GM19372 (cell line): ENCODE data around the gene ADAMTS18.
"Not testable (repeated sequence)": the region's sequence is repeated elsewhere in the genome, so short reads cannot be mapped to it uniquely, and the experiment has no call there.

Source experiments
- ATAC-seq: cut with Tn5 transposase; IDR thresholded peaks from one replicate; pipeline ENCODE4 v1.9.1; 2021; ENCODE audit warnings: mild to moderate bottlenecking, low read depth, moderate library complexity; ENCODE audit not compliant: unreplicated experiment

Gene ADAMTS18, protein sequence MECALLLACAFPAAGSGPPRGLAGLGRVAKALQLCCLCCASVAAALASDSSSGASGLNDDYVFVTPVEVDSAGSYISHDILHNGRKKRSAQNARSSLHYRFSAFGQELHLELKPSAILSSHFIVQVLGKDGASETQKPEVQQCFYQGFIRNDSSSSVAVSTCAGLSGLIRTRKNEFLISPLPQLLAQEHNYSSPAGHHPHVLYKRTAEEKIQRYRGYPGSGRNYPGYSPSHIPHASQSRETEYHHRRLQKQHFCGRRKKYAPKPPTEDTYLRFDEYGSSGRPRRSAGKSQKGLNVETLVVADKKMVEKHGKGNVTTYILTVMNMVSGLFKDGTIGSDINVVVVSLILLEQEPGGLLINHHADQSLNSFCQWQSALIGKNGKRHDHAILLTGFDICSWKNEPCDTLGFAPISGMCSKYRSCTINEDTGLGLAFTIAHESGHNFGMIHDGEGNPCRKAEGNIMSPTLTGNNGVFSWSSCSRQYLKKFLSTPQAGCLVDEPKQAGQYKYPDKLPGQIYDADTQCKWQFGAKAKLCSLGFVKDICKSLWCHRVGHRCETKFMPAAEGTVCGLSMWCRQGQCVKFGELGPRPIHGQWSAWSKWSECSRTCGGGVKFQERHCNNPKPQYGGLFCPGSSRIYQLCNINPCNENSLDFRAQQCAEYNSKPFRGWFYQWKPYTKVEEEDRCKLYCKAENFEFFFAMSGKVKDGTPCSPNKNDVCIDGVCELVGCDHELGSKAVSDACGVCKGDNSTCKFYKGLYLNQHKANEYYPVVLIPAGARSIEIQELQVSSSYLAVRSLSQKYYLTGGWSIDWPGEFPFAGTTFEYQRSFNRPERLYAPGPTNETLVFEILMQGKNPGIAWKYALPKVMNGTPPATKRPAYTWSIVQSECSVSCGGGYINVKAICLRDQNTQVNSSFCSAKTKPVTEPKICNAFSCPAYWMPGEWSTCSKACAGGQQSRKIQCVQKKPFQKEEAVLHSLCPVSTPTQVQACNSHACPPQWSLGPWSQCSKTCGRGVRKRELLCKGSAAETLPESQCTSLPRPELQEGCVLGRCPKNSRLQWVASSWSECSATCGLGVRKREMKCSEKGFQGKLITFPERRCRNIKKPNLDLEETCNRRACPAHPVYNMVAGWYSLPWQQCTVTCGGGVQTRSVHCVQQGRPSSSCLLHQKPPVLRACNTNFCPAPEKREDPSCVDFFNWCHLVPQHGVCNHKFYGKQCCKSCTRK (N-terminal part only)

DNA sequence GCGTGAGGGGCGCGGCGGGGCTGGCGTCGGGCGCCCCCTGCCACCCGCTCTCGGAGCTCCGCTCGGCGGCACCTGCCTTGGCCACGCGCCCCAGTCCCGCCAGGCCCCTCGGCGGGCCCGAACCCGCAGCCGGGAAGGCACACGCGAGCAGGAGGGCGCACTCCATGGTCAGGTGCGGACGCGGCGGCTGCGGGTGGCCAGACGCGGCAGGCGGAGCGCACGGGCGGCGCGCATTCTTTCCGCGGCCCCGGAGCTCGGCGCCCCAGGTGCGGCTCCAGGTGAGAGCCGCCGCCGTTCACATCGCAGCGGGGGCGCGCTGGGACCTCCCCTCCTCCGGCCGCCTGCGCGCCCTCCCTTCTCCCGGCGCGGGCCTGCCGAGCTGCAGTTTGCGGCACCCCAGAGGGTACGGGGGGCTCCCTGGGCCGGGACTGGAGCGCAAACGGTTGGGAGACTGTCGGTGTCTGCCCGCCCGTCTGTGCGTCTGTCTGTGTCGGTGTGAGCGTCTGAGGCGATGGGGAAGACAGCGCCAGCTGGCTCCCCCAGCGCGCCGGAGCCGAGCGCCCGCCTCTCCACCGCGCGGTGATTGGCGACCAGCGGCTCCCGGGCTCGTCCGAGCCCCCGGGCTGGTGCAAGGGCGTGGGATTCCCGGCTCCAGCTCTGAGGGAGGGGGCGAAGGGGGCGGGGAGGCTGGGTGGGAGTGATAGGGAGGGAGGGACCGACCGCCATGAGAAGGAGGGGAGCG is at the start of gene ADAMTS18:
TSS of gene ADAMTS18 (minus strand) at position 505 of the 742 bp plus-strand sequence. CDS start at position 166, 339 bp downstream.
- ATAC-seq: no peak

DNA sequence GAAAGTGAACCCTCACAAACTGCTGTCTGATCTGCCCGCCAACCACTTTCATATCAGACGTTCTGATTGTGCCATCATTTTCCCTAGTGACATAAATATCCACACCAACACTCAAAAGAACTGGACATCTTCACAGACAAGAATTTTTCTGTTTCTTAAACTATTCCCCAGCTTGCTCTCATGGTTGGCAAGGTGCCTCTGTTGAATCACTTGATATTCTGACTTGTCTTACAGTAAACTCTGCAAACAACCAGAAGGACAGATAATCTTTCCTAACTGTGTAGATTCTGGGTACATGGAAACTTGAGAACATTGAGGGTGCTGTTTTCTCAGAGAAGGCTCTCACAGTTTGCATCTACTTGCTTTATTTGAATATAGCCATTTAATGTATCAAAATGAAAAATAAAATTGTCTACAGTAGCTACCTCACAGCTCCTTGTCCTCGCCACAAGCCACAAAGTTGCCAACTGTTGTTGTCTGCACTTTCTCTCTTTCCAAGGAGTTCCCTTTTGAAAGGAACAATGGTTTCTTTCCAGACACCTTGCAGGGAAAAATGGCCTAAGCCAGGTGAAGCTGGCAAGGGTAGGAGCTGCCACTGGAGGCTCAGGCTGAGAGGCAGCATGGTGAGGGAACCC is 46.0 kb upstream of the ADAMTS18 start:
- no peak for ATAC-seq

DNA sequence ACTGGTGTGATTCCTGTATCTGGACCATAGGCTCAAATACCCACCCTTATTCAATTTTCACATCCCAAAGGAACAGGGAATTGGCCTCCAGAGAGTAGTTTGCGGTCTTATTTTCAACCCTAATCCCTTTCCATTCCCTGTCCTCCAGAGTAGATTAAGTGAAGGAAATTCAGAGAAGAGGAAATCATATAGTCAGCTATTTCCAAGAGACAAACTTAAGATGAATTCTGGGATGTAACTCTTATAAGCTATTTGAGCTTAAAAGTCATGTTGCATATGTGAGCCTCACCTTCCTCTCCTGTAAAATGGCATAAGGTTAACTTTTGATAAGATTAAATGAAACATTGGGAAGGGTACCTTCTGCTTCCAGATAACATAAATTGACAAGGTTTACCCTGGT is 37.4 kb upstream of the ADAMTS18 start:
- ATAC-seq: no peak

DNA sequence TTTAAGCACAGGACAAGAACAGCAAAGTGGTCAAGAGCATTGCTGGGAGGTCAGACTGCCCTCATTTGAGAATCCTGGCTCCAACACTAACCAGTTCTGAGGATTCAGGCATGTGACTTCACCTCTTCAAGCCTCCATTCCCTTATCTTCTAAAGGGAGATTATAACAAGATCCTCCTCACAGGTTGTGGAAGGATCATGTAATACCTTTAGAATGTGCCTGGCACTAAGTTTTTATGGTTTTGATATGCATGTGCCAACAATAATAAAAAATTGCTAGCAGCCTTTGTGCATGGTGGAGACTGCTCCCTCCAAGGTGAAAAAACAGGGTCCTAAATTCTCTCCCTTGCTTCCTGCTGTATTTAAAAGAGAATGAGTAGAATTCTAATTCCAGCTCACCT is 36.0 kb upstream of the ADAMTS18 start:
- no peak for ATAC-seq

DNA sequence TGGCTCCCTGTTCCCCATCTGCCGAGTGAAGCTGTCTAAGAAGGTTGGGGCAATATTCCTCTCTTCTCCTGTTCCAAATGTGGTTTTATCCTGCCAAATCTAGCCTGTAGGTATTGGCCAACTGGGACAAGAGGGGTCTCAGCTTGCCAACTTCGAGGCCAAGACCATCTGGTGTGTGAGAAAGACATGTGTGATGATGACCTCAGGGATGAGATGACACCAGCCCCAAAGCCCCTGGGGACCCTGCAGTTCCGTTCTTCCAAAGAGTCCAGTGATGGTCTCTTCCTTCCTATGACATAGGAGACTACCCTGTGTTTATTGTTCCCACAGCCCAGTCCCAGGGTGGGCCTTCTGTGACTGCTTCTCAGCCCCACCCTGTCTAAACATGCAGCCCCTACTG is 34.8 kb upstream of the ADAMTS18 start:
- ATAC-seq: no peak

DNA sequence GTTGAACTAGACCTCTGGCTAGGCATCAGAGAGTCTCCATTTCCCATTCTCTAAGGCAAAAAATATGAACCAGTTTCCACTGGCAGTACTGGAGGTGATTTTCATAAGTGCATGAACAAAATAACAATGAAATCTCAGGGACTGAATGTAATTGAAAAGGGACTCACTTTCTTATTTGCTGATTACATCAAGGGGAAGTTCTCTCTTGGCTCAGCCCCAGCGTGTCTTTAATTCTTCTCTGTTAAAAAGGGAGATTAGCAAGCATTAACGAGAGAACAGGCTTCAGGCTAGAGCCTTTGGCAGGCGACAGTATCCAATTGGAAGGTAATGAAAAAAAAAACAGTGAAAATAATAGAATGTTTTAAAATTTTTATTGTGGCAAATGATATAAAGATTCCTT is 34.0 kb upstream of the ADAMTS18 start:
- no peak for ATAC-seq

DNA sequence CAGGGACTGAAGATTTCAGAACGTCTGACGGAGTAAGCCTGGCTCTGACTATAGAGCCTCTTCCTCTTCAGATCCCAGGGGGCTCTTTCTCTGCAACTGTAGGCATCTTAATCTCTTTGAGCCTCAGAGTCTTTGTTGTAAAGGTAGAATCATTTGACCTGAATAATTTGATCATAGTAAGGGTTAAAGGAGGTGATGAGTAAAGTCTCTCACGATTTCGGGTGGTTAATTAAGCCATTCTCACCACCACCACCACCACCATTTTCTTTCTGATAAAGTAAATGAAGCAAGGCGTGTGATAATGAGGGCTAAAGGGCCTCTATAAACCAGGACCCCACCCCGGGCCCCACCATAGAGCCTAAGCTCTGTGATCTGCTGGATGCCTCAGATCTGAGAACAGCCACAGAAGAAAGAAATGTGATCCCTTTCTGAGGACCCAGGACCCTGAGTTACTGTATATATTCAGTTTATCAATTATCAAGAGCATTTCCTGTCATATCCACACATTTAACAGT is 33.0 kb upstream of the ADAMTS18 start:
- no peak for ATAC-seq

DNA sequence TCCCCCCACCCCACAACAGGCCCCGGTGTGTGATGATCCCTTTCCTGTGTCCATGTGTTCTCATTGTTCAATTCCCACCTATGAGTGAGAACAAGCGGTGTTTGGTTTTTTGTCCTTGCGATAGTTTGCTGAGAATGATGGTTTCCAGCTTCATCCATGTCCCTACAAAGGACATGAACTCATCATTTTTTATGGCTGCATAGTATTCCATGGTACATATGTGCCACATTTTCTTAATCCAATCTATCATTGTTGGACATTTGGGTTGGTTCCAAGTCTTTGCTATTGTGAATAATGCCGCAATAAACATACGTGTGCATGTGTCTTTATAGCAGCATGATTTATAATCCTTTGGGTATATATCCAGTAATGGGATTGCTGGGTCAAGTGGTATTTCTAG is 28.8 kb upstream of the ADAMTS18 start:
- not testable (repeated sequence) for ATAC-seq

DNA sequence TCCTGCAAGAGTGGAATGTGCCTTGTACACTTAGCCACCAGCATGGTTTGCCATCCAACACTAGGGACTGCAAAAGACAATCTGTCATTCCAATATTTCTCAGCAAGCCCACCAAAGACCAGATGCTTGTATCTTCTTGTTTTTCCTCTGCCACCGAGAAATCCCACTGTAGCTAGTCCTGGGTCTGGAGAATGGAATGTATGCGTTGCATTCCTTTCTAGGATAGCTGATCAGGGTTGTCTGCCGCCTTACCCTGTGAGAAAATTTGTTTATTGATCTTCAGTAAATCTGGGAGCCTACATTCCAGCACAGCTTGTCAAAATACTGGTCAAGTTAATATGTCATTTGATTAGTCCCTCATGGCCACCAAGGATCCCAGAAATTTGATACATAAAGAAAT is 28.1 kb upstream of the ADAMTS18 start:
- no peak for ATAC-seq

DNA sequence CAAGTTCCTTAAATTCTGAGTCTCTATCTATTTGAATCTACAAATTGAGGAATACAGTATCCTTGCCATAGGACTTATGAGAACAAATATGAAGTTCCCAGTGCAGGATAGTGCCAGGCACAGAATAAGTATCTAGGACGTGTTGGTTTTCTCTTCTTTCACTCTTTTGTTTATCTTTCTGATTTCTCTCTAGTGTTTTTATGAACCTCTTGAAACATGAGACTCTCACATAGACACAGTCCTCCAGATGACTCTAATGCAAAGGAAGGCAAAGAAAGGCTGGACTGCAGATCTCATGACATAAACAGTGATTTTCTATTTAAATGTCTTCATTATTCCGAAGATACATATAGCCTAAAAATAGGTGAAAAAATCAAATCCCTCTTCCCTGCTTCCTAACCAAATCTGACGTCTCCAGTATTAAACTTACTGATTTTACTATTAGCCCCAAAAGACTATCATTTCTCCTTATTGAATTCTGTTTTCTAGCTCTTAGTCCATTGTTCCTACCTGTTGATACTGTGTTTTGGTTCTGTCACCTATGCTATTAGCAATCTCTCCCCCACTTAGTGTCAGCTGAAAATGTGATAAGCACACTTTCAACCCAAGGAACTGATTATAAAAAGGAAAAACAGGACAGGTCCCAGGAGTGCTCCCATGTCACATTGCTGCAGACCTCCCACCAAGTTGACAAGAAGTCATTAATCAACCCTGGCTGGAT is 24.9 kb upstream of the ADAMTS18 start:
- no peak for ATAC-seq

DNA sequence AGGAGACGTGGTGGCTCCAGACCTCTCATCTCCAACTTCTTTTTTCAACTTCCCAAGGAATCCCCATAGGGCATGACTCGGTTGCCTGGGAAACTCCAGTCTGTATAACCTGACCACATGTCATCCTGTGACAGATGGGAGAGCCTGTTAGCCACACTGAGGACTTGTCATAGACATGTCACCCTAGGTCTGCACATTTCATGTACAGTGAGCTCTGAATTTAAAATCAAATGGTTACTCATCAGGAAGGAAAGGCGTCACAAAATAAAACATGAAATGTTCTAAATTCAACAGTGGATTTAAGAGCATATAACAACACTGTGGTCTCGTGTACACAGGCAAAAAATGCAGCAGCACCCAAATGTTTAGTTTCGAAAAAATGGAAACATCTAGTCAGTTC is 22.2 kb upstream of the ADAMTS18 start:
- no peak for ATAC-seq

DNA sequence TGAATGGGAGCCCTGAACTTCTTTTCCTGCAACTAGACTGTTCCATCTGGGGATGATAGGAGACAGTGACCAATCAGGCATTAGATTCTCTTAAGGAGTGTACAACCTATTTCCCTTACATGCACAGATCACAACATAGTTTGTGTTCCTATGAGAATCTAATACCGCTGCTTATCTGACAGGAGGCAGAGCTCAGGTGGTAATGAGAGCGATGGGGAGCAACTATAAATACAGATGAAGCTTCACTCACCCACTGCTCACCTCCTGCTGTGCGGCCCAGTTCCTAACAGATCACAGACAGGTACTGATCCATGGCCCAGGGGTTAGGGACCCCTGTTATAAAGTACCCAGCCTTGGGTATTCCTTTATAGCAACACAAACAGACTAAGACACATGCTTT is 17.4 kb upstream of the ADAMTS18 start:
- no peak for ATAC-seq

DNA sequence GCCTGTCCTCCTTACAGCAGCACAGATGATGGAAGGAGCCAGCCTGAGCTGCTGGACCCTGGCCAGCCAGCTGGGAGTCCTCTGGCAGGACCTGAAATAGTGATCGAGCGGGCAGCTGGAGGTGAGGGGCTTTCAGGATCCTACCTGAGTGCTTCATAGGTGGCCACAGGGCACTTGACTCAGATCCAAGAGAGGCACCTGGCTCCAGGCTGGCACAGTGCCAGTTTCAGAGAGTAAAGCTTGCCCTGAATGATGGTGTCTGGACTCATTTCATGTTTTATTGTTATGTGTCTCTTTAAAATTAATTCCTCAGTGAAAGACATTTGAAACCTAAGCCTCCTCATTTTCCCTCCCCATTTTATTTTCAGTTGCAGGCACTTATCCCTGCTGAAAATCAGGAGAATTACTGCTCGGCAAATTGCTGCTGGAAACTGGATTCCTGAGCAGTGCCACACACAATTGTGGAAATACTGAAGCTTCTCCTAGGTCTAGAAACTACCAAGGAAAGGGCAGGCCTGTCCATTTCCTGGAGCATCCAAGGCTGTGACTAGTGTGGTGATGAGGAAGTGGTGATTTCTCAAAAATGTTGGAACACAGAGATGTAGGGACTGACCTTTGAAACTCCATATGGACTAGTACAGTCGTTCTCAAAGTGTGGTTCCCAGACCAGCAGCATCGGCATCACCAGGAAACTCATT is 16.1 kb upstream of the ADAMTS18 start:
- ATAC-seq: no peak

DNA sequence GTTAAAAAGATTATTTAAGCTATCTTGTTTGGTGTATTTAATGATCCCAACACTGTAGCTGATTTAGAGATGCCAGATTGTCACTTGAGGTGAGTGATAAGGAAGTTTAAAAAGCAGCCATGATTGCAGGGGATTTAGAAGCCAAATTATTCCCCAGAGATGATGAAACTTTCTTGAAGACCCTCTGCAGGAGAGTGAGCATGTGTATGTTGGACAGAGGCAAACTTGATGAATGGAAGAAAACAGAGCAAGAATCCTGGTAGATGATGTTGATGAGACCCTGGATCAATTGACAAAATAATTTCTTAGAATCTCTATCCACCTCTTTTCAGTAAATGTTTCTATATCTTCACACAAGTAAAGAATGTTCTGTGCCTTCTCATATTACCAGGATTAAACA is 14.4 kb upstream of the ADAMTS18 start:
- ATAC-seq: no peak

DNA sequence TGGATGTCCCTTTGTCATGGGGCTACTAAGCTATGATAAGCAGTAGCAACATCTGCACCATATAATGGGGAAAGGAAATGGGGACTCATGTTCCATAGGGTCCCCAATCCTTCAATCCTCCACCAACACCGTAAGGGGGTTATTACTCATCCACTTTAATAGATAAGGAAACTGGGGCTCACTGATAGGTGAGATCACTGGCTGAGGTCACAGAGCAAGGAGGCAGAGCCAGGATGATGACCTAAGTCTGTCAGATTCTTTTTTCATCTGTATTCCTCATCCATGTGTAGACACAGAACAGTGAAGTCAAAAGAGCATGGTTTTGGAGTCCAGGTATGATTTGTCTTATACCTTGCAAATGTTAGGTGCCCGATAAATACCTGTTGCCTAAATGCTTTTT is 10.5 kb upstream of the ADAMTS18 start:
- no peak for ATAC-seq

DNA sequence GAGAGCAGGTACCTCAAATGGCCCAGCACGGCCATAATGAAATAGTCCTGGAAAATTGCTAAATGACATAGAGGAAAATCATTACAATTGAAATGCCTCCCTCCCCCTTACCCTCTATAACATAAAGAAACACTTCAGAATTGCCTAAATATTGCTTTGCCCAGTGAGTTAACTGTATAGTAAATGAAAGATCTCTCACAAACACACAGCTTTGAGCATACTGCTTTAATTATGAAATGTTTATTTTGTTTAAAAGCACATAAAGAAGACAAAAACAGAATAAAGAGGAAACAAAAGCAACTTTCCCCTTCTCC is 9.3 kb upstream of the ADAMTS18 start:
- ATAC-seq: no peak

DNA sequence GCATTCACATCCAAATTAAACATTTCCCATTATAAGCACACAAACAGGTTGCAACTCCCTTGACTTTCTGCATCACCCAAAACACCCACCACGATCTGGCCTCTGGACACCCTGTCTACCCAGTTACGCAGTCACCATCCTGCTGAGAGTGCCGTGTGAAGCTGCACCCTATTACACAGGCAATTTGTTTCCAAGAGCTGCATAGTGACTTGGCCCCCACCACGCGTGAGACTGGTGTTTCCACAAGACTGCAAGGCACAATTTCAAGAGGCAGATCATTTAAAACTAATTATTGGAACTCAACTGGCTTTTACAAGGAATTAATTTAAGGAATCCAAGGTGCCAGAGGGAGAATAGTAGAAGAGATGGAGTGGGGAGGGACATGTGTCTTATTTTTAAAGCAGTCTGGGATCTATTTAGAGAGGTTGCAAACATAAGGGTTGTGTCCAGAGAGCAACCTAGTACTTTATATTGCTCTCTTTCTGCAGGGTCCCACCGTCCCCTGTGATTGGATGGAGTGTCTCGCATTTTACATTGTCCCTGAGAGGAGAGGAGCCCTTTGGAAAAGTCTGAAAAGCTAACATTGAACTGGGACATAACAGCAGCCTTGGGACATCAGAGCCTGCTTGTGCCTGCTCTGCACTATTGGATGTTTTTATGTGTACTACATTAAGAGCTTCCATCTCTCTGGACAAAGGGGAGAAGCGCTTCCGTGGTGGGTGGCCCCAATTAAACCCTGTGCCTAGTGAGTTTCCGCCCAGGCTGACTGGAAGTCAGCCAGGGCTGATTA is 8.7 kb upstream of the ADAMTS18 start:
- ATAC-seq: no peak

DNA sequence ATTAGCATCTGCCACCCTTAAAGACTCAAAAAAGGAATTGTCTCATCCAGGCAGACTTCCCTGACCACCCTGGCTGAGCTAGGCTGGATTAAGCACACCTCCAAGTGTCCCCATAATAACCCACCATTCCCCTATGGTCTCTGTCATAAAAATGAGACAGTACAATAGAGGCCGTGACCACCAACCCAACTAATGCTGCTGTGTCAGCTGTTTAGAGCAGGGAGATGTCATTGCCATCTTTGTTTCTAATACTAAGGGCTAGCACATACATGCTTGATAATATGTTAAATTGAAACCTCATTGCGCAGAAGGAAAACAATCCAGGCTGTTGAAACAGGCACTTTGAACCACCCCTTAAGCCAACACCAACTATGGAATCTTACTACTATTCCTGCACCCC is 7.2 kb upstream of the ADAMTS18 start:
- ATAC-seq: no peak
